NCI-H2227 (cell line): Measurements from ENCODE around the gene PDILT.
A peak's percentile ranks its signal among the peaks of the same experiment; 100 is the strongest.

Experiments
- DNase-seq: peaks from one replicate; lab custom pipeline; 2025; ENCODE audit not compliant: unreplicated experiment; lab: John Stamatoyannopoulos, UW

PDILT gene

GRCh38 chr16:20372701-20373100, 31.8 kb downstream of the PDILT start:
- no peak for DNase-seq

- DNase-seq = no peak
These were observed 35.0 kb downstream of the PDILT start for GRCh38 chr16:20369452-20370054.

GRCh38 chr16:20364051-20364450, 40.5 kb downstream of the PDILT start:
- no peak for DNase-seq

- no peak for DNase-seq
These were observed 41.3 kb downstream of the PDILT start for GRCh38 chr16:20363191-20363590.

GRCh38 chr16:20359997-20360396, 44.5 kb downstream of the PDILT start:
- DNase-seq = no peak

GRCh38 chr16:20355114-20355782, 49.3 kb downstream of the PDILT start:
- no peak for DNase-seq

GRCh38 chr16:20353379-20353778, 51.2 kb downstream of the PDILT start:
- no peak for DNase-seq

GRCh38 chr16:20352615-20353014, 51.9 kb downstream of the PDILT start, which contains the start of gene UMOD:
Gene UMOD (minus strand): TSS chr16:20352715. CDS start chr16:20350737, 1,978 bp downstream.
- no peak for DNase-seq

- DNase-seq = no peak
These were observed 54.9 kb downstream of the PDILT start for GRCh38 chr16:20349615-20350014.

- peak; percentile 12 for DNase-seq
These were observed 56.0 kb downstream of the PDILT start for GRCh38 chr16:20348365-20349185.

GRCh38 chr16:20347666-20348364, 56.7 kb downstream of the PDILT start:
- no peak for DNase-seq

- DNase-seq = no peak
These were observed 59.9 kb downstream of the PDILT start for GRCh38 chr16:20344611-20345010.

- DNase-seq = no peak
These were observed 64.8 kb downstream of the PDILT start for GRCh38 chr16:20339744-20340143.

- DNase-seq = peak; percentile 12
These were observed 67.6 kb downstream of the PDILT start for GRCh38 chr16:20336955-20337354.

- no peak for DNase-seq
These were observed 70.1 kb downstream of the PDILT start for GRCh38 chr16:20334396-20334795.

GRCh38 chr16:20333120-20333519, 71.4 kb downstream of the PDILT start:
- DNase-seq = no peak

- no peak for DNase-seq
These were observed 72.1 kb downstream of the PDILT start for GRCh38 chr16:20332411-20332810.

GRCh38 chr16:20331635-20332034, 72.9 kb downstream of the PDILT start:
- no peak for DNase-seq

GRCh38 chr16:20329392-20330138, 75.0 kb downstream of the PDILT start:
- DNase-seq = no peak

GRCh38 chr16:20327444-20328041, 77.0 kb downstream of the PDILT start, which contains the start of gene GP2:
Gene GP2 (minus strand): TSS chr16:20327513. CDS start chr16:20326431, 1,082 bp downstream.
- DNase-seq = no peak
